Measurements from ENCODE around the gene KTI12.

Gene KTI12

DNA sequence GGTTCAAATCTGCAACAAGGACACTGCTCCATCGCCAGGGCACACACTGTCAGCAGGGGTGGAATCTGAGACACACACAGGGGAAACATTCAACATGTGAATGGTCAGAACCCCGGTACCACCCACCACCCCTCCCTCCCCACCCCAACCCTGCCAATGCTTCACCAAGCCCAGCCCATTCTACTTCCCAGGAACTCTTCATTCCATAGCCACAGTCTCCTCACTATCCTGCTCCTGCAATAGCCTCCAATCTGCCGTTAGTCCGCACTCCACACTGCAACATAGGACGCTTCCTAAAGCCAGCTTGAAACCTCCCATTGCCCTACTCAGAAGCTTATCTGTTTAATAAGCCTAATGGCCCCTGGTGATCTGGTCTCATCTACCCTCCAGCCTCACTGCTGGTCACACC is 35.6 kb downstream of the KTI12 start:
- no peaks in the 10 kb centered on the region for H3K36me3 Mint-ChIP-seq (ENCODE audit: low read depth)
- no peaks in the 10 kb centered on the region for H3K9me3 Mint-ChIP-seq
- TF ChIP-seq, protein P1, sequence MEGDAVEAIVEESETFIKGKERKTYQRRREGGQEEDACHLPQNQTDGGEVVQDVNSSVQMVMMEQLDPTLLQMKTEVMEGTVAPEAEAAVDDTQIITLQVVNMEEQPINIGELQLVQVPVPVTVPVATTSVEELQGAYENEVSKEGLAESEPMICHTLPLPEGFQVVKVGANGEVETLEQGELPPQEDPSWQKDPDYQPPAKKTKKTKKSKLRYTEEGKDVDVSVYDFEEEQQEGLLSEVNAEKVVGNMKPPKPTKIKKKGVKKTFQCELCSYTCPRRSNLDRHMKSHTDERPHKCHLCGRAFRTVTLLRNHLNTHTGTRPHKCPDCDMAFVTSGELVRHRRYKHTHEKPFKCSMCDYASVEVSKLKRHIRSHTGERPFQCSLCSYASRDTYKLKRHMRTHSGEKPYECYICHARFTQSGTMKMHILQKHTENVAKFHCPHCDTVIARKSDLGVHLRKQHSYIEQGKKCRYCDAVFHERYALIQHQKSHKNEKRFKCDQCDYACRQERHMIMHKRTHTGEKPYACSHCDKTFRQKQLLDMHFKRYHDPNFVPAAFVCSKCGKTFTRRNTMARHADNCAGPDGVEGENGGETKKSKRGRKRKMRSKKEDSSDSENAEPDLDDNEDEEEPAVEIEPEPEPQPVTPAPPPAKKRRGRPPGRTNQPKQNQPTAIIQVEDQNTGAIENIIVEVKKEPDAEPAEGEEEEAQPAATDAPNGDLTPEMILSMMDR (IDR thresholded peaks at IDR 0.05; ENCODE audit: unreplicated experiment in 3 of 3) = no peak
- H3K4me1 Mint-ChIP-seq = no peaks in the 10 kb centered on the region
- H3K27me3 Mint-ChIP-seq (ENCODE audit: low read depth) = peaks cover 21% of the 10 kb centered on the region
- no peak overlapping the region for H3K27ac Mint-ChIP-seq
- no peak overlapping the region for H3K4me3 Mint-ChIP-seq

DNA sequence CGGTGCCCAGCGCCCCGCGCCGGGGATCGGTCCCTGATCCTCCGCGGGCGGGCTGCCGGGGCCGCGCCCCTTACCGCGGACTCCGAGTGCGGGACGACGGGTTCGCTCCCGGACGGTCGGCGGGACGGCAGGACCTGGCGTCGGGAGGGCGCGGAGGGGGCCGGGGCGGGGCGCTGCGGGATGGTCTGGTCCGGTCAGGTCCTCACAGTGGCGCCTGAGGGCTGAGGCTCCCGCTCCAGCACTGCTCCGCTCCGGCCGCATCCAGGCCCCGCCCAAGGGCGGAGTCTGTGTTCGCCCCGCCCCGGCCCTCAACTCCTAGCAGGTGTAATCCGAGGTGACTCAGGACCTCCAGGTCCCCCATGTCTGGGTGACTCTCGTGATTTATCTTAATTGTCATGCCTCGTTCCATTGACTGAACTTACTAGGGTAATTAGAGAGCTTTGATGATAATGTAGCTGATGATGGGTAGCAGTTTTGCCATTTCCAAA is 43.1 kb downstream of the KTI12 start, which contains the start of gene RAB3B:
Gene RAB3B (minus strand): TSS at position 223 of the 488 bp plus-strand sequence. CDS start 13,583 bp downstream, outside the sequence.
- TF ChIP-seq, protein P1 (IDR thresholded peaks at IDR 0.05; ENCODE audit: unreplicated experiment in 3 of 3) = no peak
- H3K4me3 Mint-ChIP-seq = peak within 1 kb of the TSS; percentile 85 to 86 (median 85)
- no peaks in the 10 kb centered on the region for H3K36me3 Mint-ChIP-seq (ENCODE audit: low read depth)
- H3K4me1 Mint-ChIP-seq = peaks cover 6% of the 10 kb centered on the region
- H3K27ac Mint-ChIP-seq = no peak within 1 kb of the TSS
- H3K27me3 Mint-ChIP-seq (ENCODE audit: low read depth) = peaks cover 70% of the 10 kb centered on the region
- H3K9me3 Mint-ChIP-seq = no peaks in the 10 kb centered on the region

DNA sequence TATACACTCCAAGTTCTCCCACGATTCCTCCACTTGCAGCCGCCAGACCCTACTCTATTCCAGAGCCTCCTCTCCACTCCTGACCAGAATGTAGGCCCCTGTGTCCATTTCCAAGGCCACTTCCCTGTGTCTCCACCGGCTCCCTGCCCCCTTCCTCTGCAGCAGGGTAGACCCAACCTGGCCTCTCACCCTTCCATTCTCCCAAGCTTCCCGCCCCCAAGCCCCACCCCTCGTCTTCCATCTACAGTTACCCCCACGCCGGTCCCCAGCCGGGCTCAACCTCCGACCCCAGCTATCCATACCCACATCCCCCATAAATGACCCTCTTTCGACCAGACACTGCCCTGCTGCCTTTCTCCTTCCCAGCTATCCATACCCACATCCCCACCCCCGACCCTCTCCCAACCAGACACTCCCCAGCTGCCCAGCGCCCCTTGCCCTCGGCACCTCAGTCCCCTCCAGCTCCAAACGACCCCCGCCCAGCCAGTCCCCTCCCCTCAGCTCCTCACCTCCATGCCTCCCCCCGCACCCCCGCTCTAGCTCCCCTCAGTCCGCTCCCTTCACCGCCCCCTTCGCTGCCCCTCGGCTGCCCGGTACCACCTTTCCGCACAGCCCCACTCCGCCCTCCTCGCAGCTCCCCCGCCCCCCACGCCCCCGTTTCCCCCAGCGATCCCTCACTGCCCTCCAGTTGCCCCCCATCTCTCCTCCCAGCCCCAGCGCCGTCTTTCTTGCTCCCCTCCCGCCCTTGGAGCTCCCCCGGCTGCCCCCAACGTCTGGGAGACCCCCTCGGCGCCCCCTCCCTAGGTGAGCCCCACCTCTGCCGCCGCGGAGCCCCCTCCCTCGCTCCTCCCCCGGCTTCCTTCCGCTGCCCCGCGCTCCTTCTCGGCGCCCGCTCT is 43.8 kb downstream of the KTI12 start:
- H3K9me3 Mint-ChIP-seq = no peaks in the 10 kb centered on the region
- H3K27ac Mint-ChIP-seq = no peak overlapping the region
- peaks cover 6% of the 10 kb centered on the region for H3K4me1 Mint-ChIP-seq
- H3K4me3 Mint-ChIP-seq = peak overlapping the region; percentile 82 to 85 (median 82)
- TF ChIP-seq, protein P1 (IDR thresholded peaks at IDR 0.05; ENCODE audit: unreplicated experiment in 3 of 3) = no peak
- peaks cover 70% of the 10 kb centered on the region for H3K27me3 Mint-ChIP-seq (ENCODE audit: low read depth)
- no peaks in the 10 kb centered on the region for H3K36me3 Mint-ChIP-seq (ENCODE audit: low read depth)

DNA sequence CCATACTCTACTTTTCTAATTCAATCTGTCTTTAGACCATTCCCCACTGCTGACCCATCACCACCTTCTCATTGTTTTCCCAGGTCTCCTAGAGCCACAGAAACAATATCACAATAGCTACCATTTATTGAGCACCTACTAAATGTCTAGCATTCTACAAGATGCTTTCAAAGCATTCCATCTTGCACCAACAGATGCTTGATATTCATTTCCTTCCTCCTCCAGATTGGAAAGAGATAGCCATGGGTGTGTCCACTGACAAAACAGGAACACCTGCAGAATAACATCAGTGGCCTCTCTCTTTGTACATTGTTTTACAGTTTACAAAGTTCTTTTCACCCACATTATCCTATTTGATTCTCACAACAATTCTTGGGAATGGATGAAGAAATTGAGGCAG is 45.4 kb downstream of the KTI12 start:
- H3K27me3 Mint-ChIP-seq (ENCODE audit: low read depth) = peaks cover 59% of the 10 kb centered on the region
- no peak overlapping the region for H3K27ac Mint-ChIP-seq
- peak overlapping the region; percentile 43 to 69 (median 67) for H3K4me3 Mint-ChIP-seq
- peaks cover 6% of the 10 kb centered on the region for H3K4me1 Mint-ChIP-seq
- TF ChIP-seq, protein P1 (IDR thresholded peaks at IDR 0.05; ENCODE audit: unreplicated experiment in 3 of 3) = no peak
- H3K36me3 Mint-ChIP-seq (ENCODE audit: low read depth) = no peaks in the 10 kb centered on the region
- no peaks in the 10 kb centered on the region for H3K9me3 Mint-ChIP-seq

DNA sequence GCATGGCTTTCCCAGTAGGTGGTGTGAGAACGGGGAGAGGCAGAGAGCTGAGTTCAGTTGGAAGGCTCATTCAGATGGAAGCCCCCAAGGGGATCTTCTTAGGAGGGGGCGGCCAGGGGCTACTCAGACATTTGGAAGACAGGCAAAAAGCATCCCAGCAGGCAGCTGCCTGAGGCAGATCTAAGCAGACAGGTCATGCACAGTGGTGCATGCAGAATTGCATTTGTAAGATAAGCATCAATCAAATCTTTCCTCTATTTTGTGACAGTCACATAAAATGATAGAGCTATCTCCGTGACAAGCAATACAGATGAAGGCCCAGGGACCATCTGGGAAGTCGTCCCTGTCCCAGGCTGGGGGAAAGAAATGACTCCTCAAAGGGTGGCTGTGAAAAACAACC is 46.9 kb downstream of the KTI12 start:
- H3K9me3 Mint-ChIP-seq = no peaks in the 10 kb centered on the region

More for the DNA sequence above, 46.9 kb downstream of the KTI12 start:
- Mint-ChIP-seq H3K4me1 (peaks cover 6% of the 10 kb centered on the region), H3K27me3 (ENCODE audit: low read depth) (peaks cover 44% of the 10 kb centered on the region), H3K27ac (no peak overlapping the region), H3K36me3 (ENCODE audit: low read depth) (no peaks in the 10 kb centered on the region), H3K4me3 (peak overlapping the region in 2 of 3 experiments; percentile 12 to 16)
- TF ChIP-seq, protein P1 (IDR thresholded peaks at IDR 0.05; ENCODE audit: unreplicated experiment in 3 of 3) = no peak

Data from nephron (organoid).